Fibroblast of lung (primary cell): ENCODE data around the gene DNMBP.

Experiments
- CTCF ChIP-seq, 2 donors: IDR thresholded peaks in 1 of 2; conservative IDR thresholded peaks in 1 of 2; 1 replicate in 1 of 2; 2 replicates in 1 of 2; pipeline ENCODE4 v1.5.1; 2011 to 2012; ENCODE audit warnings: low read length in 2 of 2, control low read depth in 1 of 2, inconsistent platforms in 1 of 2, low read depth in 1 of 2, mild to moderate bottlenecking in 1 of 2
- EZH2 ChIP-seq: IDR thresholded peaks from 2 replicates; pipeline ENCODE4 v1.5.1; 2012; ENCODE audit warnings: low read length, control low read depth, mild to moderate bottlenecking; ENCODE audit errors: missing control alignments

DNA sequence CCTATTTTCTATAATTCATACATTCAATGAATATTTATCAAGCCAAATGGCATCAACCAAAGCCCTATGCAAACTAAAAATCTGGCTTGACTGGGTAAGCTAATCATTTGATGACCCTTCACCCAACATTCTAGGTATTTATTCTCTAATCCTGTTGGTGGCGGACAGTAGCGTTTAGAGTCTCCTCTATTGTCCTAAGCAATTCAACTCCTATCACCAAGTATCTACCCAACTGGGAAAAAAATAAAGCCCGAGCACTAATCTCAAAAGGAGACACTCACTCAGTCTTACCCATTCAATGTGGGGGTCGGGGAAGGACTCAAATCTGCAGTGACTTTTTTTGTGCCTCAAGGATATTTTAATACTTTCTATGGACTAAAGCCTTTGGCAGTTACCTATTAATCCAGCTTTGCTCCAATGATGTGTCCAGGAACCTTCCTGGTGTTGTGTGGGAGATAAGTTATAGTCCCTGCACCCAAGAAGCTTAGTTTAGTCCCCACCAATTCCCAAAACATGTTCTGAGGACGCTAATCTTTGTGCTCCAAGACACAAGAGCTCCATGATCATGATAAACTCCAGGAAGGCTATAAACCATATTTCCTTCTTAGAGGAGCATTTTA, 30.6 kb downstream of the DNMBP start:
- no peak for TF ChIP-seq CTCF (conservative IDR thresholded peaks at IDR 0.05 in 1 of 2, IDR thresholded peaks at IDR 0.05 in 1 of 2; ENCODE audit: low read depth in 1 of 2, low read length in 2 of 2)
- no peak for TF ChIP-seq EZH2
